GM18520 (cell line): ENCODE data around the gene CABLES1.
"Not testable (repeated sequence)": the region's sequence is repeated elsewhere in the genome, so short reads cannot be mapped to it uniquely, and the experiment has no call there.

Source experiments
- ATAC-seq: cut with Tn5 transposase; IDR thresholded peaks from one replicate; pipeline ENCODE4 v1.9.1; 2021; ENCODE audit not compliant: unreplicated experiment

The CABLES1 gene

DNA sequence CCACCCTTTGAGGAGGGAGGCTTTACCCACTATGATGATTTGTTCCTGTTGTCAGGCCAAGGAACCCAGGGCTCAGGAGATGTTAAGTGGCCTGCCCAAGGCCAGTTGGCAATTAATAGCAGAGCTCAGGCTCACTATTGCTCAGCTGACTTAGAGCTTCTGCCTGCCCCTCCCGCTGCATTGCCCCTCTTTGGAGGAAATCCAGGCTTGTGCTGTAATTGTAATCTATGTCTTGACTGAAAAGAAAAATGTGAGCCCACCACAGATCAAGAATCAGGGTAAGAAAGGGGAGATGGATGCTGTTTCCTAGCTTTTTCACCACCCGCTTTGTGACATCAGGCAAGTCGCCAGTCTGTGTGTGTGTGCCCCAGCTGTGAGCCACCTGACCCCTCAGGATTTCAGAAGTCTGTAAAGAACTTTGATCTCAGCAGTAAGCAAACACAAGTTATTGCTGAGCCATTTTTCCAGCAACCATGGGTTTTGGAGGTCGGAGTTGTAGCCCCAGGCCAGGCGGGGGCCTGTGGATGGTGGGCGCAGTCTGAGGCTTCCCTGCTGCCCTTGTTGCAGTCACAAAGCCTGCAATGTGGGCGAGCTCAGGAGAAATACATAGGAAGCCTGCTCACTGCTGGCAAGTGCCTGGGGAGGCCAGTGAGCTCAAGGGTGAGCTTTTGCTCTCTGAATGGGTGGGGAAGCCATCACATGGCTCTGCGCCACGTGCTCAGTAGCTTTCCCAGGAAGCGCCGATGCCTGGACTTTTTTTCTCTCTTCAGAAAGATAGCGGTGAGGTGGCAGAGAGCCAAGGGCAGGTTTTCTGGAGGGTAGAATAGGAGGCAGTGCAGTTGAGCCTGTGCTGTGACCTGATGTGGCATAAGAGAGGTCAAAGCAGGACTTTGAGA is 6.1 kb downstream of the CABLES1 start:
- ATAC-seq = no peak

DNA sequence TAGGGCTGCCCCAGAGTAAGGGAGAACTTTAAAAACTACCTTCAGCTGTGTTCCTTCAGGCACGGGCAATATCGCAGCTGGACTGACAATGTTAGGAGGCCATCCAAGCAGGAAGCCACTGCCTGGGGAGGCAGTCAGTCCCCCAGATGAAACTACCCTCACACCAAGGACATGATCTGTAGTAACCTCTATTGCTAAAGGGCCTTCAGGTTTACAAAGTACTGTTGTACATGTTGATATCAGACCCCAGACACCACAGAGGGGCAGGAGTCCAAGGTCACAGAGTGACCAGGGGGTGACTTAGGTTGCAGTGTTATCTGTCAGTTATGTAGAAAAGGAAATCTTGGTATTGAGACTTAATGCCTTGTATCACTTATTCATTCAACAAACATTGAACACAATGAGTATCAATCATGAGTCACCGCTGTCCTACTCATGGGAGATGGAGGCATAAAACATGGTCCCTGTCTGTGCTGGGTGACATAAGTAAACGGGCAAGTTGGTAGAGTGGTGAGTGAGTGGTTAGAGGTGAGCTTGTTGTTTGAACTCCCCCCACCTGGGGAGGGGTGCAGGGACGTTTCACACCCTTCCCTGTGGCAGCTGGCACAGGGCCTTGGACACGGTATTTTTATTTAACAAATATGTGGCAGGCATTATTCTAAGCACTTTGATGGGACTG is 7.1 kb downstream of the CABLES1 start:
- no peak for ATAC-seq

DNA sequence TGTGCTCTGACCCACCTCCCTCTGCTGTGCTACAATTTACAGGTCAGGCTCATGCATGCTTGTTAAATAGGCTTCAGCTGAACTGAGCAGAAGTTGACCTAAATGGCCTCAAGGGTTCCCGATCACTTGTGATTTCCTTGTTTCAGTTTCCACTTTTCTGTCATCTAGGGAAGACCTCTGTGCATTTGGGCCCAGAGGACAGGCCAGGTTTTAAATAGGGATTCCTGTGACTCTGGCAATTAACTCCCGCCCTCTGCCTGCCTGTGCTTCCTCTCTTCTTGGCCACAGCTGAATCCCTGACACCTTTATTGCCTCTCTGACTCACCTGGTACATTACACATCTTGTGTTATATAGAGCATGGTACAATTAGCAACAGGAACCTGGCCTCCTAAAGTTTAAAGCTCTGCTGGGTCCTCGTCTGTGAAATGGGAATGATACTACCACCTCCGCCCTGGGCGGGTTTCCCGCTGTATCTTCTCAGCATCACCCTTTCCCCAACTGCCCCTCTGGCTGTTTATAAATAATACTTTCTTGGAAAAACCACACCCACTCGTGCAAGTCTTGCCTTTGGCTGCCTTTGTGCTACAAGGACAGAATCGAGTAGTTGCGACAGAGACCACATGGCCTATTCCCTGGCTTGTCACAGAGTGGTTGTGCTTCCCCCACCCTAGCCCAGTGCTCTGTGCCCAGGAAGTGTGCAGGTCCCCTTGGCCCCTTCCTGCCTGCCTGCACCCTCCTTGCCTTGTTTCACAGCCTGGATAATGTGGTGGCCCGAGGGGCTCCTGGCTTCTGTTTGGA is 7.9 kb downstream of the CABLES1 start:
- ATAC-seq = no peak

DNA sequence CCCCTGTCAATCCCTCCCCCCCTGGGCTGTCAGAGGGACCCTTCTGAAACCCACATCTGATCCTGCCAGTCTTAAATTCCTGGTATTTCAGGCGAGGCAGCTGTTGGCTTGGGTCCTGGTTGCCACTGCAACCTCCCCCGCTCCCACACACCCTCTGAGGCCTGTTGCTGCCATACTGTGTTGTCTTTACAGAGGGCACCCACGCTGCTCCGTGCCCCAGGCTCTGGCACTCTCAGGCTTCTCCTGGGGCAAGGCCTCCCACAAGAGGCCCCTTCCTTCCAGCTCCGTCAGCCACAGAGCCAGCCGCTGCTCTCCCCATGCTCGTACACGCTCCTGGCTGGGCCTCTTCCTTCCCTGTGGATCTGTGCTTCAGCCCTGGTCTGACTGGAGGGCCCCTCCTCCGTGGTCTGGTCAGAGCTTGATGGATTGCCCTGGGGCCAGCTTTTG is 8.6 kb downstream of the CABLES1 start:
- no peak for ATAC-seq

DNA sequence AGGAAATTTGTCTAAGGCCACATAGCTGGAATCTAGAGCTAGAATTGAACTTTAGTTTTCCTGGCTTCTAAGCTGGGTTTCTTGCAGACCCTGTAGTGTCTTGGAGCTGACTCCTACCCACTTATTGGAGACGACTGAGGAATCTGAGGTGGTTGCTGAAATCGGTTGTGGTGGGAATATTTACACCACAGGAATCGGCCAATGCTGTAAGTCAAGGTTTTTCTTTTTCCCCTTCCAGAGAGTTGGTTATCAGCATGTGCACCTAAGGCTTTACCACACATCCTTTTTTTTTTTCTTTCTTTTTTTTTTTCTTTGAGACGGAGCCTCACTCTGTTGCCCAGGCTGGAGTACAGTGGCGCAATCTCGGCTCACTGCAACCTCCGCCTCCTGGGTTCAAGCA is 9.4 kb downstream of the CABLES1 start:
- ATAC-seq = no peak

DNA sequence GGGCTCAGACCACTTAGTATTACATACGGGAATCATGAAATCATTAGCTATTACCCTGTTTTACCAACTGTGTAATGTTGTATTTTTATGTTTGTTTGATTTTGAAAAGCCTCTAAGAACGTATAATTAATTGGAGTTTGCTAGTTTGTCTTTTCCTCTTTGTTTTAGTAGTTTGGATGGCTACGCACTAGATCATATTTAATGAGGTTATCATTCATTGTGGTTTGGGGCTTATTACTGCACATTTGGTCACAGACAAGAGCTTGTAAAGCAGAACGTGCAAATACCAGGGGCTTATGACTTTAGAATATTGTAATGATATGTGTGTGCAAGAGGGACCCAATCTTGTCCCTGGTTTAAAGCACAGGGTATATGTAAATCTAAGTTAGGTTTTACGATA is 10.3 kb downstream of the CABLES1 start:
- ATAC-seq = no peak

DNA sequence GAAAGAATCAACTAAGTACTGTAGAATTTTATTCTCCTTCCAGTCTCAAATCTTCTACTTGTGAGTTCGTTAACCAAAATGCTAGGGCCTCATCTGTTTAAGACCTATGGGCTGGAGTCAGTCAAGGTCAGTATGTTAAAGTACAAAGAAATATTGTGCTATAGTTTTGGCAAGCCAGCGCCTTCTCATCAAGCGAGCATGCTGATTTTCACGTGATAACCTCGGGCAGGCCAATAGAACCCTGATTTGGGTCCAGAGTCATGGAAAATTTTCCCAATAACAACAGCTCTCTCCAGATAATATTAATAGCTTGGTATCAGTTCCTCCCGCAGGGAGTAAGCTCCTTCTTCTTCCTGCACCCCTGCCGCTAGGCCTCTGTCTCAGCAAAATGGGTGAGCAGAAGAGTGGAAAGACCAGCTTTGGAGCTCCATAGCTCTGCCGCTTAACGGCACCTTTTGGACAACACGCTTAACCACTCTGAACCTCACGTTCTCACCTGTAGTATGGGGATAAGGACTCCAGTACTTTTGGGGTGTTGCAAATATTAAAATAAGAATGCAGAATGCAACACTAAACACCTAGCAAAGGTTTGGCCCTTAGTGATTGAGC is 11.7 kb downstream of the CABLES1 start:
- ATAC-seq = no peak

DNA sequence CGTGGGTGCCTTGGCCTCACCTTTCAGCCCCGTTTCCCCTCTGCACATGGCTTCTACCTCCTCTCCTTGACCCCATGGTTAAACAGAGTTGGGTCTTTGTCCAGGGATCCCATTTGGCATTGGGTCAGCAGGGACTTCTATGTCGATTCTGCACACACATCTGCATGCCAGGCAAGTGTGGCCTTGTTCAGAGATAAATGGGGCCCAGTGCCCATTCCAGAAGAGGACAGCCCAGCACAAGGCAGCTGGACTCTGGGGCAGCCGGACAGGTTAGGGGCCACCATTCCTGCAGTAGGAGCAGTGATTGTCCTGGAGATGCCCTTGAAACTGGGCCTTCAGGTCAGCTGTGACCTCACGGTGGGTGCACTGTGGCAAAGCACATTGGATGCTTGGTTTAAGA is 13.1 kb downstream of the CABLES1 start:
- no peak for ATAC-seq

DNA sequence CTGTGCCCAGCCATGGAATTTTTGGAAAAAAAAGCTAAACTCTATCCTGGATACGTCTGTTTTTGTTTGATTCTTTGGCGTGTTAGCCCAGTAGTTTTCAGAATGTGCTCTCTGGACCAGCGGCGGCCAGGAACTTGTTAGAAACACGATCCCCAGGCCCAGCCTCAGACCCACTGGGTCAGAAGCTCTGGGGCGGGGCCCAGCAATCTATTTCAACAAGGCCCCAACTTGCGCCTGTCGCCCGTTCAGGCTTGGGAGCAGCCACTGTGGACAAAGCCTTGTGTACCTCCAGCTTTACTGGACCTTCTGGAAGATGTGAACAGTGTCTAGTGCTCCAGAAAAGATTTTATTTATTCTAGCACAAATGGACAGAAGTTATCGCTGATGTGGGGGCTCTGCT is 14.3 kb downstream of the CABLES1 start:
- no peak for ATAC-seq

DNA sequence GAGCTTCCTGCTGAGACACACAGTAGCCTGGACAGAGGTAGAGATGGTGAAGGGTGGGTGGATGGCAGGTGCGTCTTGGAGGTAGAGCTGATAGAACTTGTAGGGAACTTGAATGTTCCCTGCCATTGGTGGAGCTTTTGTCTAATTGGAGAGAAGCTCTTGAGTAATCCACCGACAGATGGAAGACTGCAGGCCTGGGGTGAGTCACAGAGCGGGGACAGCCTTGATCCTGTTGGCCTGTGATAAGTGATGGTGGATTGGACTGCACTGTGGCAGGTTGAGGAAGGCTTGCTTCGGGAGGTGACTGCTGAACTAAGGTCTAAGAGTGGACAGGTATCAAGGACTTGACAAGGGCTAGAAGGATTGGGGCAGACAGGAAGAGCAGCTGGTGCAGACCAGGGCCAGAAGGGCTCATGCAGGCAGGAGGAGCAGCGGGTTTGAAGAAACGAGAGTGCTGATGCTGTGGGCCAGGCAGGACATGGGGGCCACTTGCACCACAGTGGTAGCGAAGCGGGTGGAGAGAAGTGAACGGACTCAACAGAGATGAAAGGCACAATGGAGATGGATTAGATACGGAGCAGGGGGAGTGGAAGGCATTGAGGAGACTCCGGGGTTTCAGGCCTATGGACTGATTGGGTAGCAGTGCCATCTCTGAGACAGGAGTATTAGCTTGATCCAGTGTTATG is 16.3 kb downstream of the CABLES1 start:
- ATAC-seq = no peak

DNA sequence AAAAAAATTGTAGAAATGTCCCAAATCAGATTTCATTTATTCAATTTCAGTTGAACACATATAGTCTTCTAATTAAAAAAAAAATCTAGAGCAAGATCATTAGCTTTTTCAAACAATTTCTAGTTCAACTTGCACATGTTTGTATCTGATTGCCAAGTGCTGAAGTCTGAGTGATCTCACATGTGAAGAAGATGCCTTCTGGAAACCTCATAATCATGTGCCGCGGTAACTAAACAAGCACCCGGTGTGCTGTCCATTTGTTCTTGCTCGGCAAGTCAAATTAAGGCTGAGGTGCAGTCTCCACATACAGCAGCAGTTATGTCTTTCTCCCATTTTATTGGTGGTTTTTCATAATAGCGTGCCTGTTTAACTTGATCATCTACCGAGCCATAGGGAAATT is 18.7 kb downstream of the CABLES1 start:
- no peak for ATAC-seq

DNA sequence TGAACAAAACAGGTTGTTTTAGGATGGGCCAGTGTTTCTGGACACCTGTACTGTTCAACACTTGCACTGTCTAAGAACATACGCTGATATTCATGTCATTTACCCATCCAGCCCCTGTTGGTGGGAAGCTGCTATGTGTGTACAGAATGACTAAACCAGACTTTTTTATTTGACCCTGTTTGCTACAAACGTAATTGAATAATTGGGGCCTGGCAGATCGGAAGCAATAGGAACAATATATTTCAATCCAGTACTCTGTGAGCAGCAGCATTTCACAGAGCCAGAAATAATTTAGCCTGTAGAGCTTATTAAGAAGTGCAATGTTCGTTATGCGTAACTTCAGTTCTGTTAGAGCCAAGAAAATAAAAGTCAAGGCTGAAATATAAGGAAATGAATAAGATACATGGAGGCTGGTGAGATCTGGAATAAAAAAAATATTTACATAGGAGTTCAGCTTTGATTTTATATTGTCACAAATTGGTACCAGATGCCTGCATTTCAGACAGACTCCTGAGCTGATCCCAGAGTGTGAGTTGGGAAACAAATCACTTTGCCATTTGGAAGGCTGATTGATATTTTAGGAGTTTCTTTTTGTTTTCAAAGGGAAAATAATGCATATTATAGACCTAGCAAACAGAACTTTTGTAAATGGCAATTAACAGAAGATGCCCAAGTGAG is 19.7 kb downstream of the CABLES1 start:
- no peak for ATAC-seq

DNA sequence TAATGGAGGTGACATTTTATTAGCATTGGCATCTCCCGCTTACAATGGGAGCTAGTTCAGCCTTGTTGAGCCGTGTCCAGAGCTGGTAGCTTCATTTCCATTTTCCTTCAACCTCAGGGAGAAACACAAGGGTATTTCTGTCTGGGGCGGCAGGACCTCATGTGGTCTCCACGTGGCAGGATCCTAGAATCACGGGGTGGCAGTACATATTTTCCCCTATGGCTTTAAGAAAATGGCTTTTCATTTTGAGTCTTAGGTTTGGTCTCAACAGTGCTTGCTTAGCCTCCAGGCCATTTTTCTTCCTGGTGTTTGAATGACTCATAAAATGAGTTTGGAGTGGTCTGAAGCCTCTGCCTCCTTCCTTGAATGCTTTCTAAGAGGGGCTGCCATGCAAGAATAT is 20.3 kb downstream of the CABLES1 start:
- ATAC-seq = no peak

DNA sequence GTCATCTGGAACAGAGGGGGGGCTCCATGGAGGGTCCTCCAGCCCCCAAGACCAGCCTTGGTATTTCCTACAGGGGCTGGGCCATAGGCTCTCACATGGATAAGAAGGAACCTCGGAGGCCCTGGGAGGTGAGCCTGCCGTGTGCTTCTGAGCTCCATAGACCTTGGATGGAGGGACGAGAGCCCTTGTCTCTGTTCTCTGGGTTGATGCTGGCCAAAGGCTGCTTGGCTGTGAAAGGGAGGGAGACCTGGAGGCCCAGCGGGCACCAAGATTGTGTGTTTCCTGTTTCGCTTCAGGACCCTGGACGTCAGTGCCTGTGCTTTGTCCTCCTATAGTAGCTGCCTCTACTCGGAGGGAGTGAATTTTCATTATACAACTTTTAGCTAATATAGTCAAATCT is 20.8 kb downstream of the CABLES1 start:
- ATAC-seq = no peak

DNA sequence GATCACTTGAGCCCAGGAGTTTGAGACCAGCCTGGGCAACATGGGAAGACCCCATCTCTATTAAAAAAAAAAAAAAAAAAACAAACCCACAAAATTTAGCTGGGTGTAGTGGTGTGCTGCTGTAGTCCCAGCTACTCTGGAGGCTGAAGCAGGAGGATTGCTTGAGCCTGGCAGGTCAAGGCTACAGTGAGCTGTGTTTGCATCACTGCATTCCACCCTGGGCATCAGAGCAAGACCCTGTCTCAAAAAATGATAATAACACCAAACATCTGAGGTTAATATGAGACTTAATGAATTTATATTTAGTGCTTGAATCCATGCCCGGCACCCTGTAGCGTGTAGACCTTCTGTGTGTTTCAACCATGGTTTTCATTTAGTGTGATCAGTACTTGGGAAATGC is 22.8 kb downstream of the CABLES1 start:
- no peak for ATAC-seq

DNA sequence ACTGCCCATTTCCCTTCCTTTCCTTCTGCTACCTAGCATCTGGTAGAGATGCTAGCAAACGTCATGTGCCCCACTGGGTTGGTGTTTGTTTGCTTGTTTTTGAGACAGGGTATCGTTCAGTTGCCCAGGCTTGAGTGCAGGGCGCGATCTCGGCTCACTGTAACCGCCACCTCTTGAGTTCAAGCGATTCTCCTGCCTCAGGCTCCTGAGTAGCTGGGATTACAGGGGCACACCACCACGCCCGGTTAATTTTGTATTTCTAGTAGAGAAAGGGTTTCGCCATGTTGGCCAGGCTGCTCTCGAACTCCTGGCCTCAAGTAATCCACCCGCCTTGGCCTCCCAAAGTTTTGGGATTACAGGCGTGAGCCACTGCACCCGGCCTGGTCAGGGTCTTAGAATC is 23.6 kb downstream of the CABLES1 start:
- ATAC-seq = not testable (repeated sequence)

DNA sequence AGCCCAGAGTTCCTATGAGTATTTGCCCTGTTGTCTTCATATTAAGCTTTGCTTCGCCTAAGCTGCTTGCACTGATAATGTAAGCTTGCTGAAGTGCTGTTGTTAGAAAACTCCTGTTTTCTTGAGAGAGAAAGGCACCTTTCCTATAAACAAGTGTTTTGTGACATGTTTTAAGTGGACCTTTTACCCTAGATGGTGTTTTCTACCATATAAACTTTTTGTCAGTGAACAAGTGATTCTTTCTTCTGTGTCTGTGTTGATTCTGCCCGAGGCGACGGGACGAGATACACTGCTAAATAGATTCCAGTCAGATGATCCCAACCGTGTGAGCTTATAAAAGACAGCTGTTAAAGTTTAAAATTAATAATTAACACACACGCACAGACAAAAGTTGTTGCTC is 24.1 kb downstream of the CABLES1 start:
- no peak for ATAC-seq

DNA sequence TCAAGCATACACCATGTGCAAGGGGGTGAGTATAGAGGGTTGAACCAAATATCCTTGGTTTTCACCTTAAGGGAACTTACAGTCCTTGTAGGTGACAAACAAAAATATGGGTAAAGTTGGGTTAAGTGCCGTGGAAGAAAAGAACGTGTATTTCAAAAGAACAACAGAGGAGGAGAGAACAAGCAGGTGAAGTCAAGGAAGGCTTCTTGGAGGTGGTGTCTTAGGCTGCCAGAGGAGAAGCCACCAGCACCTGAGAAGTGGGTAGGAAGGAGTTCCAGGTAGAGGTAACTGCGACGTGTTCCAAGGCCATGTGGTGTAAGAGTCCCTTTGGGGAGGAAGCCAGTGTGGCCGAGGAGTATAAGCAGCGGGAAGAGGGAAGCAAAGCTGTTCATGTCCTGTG is 27.2 kb downstream of the CABLES1 start:
- no peak for ATAC-seq

DNA sequence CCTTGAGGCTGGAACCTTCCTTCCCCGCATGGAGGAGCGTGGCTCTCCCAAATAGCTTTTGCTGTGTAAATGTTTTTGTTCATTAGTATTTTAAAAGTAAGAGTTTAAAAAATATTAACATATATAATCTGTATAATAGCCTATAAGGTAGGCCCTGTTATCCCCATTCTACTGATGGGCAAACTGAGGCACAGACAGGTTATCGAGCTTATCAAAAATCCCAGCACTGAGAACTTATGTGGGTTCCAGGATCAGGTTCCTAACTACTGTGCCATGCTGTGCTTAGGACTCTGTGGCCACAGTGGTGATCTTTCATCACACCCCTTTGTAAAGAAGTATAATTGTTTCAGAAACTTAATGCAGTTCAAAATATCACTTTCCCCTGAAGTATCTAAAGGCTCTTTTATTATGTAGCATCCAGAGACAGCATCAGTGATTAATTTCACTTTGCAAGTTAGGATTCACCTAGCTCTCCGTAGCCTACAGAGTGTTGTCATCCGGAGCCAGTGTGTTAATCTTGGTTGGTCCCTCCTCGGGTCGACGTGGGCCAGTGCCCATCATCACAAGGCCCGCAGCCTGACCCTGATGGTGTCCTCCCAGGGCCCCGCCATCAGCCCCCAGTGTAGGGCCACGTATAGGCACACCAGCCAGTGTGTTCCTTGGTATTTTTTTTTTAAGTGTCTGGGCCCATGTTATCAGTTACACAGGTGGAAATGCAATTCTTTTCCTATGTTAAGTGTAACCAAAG is 28.7 kb downstream of the CABLES1 start:
- ATAC-seq = no peak
